T47D (cell line): ENCODE data around the gene BCL11A.

Experiments
- DNase-seq, 2 experiments: peaks; one replicate each; pipeline versions ENCODE4 v3.0.0 to v3.0.0-alpha.2; 2011 to 2012; ENCODE audit warnings: low read depth in 1 of 2, low spot score in 1 of 2
- JUND ChIP-seq: IDR thresholded peaks from 2 replicates; pipeline ENCODE4 v1.6.1; 2012; ENCODE audit warnings: low read depth
- in situ Hi-C: cut with HindIII; loops from 2 replicates; pipeline ENCODE4 v1.10.0; 2016; ENCODE audit warnings: low sequenced_read_pairs, low pct_unique_long_range_greater_than_20kb

Gene BCL11A

DNA sequence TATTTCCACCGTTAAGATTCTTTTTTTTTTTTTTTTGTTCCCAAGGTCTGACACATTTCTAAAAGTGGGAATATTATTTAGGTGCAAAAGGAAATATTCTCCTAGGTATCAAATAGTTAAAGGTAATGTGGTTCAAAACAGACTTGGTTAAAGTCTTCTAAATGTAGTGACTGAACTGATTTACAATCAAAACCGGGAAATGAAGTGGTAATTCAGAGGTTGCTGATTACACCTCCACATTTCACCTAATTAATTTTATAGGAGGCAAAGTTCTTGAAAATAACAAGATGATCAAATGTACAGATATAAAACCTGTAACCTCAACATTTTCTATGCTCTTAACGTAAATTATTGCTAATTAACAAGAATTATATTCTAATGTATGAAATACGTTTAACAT is 5.1 kb downstream of the BCL11A start:
- no peak for TF ChIP-seq JUND
- in situ Hi-C loops: no loop called here
- DNase-seq: no peak

DNA sequence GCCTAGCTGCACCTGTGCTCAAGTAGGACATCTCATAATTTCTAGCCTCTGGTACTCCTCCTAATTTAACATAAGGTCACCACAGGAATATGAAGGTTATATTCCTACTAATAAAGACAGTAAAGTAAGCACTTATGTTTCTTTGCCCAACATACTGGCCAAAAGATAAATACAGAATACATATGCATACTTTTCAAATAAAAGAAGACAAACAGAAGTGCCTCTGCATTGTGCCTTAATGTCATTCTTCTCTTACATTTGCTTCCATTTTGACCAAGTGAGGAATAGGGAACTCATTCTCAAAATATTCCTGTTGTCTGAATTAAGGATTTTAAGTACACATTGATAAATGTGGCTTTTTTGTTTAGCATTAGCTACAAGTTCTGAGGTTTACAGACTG is 5.6 kb downstream of the BCL11A start:
- in situ Hi-C loops: no loop called here
- no peak for DNase-seq
- TF ChIP-seq JUND: no peak

- no peak for DNase-seq
- in situ Hi-C loops: no loop called here
- no peak for TF ChIP-seq JUND
Measured at GRCh38 chr2:60546756-60547420, 6.6 kb downstream of the BCL11A start.

- in situ Hi-C loops: no loop called here
- TF ChIP-seq JUND: no peak
- no peak for DNase-seq
Measured at GRCh38 chr2:60544954-60545560, 8.4 kb downstream of the BCL11A start.

- no peak for DNase-seq
- TF ChIP-seq JUND: no peak
- in situ Hi-C loops: no loop called here
Measured at GRCh38 chr2:60544062-60544461, 9.4 kb downstream of the BCL11A start.

DNA sequence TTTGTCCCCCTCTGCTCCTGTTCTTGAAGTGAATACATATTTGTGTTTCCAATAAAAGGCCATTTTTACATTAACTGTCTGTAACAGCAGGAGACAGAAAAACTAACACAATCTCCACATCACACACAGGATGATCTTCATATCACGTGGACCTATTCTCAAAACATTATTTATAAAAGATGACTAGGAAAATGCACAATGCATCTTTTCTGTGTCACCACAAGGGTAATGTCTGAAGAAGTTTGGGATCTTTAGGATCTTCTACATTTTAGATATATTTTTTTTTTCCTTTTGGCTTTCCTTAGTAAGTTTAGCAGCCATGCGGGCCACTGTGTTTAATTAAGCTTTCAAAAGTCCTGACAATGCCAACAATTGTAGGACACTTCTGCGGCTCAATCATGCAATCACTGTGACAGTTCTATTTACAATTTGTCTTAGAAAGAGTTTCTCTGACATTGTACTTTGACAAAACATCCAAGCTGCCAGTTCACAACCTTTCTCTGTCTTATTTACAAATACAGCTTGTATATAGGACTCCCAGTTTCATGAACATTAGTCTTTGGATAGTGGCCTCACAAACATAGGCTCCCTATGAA is 12.3 kb downstream of the BCL11A start:
- in situ Hi-C loops: no loop called here
- DNase-seq: no peak
- TF ChIP-seq JUND: no peak

DNA sequence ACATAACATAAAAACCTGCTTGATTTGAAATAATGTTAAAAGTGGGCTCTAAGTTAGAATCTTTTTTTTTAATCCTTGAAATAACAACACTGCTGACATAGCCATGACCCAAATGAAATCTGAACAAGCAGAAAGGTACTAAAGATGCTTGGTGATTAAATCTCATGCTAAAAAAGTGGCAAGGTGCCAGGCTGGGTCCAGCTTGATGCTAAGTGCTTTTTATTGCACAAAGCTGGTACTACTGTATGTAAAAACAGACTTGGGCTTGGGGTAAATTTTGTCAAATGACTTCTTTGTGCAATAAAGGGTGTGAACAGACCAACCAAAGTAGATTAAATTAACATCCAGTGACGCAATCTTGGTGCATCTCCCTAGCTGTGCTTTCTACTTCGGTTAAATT is 13.4 kb downstream of the BCL11A start:
- DNase-seq: no peak
- no peak for TF ChIP-seq JUND
- in situ Hi-C loops: no loop called here

DNA sequence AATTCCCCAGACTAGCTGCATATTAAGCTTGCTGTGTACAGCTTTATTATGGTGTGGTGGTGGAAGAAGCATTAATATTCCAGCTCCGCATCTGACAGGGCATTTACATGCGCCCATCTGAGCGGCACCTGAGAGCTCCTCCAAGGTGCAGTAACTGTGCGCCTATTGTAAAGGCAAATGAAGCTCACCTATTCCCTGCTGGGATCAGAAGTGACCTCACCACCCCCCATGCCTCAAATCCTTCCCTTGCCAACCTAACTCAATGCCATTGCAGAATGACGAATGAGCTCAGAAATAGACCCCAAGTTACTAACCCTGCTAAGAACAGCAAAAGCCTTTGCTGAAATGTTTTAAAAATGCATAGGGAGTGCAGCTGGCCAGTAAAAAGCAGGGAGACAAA is 14.3 kb downstream of the BCL11A start:
- in situ Hi-C loops: no loop called here
- DNase-seq: no peak
- TF ChIP-seq JUND: no peak

DNA sequence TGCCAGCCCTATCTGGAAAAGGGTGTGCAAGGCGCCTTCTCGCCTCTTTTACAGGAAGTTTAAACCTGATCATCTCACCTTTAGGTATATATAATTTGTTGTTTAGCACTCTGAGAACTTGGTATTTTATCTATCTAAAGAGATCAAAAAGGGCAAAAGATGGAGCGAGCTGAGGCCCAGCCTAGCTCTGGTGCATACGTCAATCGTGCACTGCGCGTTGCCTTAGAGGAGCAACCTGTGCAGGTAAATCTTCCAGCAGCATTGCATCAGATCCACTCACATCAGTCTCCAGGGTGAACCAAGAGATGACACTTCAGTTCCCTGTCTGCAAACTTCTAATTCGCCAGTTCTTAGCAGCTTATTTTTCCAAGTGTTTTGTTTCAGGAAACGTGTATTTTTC is 15.4 kb downstream of the BCL11A start:
- no peak for DNase-seq

DNA sequence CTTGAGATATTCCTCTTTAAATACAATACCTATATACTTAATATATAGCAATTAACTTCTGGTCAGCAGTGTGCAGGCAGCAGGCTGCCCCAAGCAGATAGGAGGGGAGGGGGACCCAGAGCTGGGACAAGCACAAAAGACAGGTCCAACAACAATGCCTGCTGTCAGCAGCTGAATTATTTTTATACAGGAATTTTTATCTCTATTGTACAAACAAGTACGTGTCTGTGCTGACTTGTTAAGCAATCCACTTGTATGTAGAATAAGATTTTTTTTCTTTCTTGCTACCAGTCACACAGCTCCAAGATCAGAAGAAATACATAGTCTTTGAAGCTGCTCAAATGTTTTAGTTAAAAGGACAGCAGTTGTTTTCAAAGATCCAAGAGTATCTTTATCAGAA is 16.7 kb downstream of the BCL11A start:
- no peak for DNase-seq
- TF ChIP-seq JUND: no peak
- in situ Hi-C loops: no loop called here

More for the DNA sequence above, 15.4 kb downstream of the BCL11A start:
- in situ Hi-C loops: no loop called here
- TF ChIP-seq JUND: no peak

DNA sequence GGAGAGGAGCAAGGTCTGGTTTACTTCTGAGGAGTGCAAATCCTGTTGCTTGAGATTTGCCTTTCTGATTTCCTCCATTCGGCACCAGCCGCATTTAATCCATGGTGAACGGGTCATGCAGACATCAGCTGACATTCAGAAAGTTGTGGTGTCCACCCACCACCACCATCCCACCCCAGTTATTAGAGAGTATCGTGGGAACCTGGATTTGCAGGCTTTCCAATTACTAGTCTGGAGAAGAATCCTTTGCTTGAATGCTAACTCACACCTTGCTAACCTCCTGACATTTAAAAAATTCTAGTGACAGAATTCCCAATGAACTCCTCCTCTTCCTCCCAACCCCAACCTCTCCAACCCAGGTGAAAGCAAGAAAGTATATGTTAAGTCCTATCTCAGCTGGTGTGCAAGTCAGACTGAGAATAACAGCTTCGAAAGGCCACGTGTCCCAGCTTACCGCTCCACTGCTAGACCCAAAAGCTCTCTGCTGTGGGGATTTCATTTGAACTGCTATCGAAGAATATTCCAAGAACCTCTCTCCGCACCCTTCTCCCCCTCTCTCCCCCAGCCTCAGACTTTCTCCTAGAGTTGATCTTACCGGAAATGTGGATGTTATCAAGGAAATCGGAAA is 17.7 kb downstream of the BCL11A start:
- DNase-seq: no peak
- no peak for TF ChIP-seq JUND
- in situ Hi-C loops: no loop called here

DNA sequence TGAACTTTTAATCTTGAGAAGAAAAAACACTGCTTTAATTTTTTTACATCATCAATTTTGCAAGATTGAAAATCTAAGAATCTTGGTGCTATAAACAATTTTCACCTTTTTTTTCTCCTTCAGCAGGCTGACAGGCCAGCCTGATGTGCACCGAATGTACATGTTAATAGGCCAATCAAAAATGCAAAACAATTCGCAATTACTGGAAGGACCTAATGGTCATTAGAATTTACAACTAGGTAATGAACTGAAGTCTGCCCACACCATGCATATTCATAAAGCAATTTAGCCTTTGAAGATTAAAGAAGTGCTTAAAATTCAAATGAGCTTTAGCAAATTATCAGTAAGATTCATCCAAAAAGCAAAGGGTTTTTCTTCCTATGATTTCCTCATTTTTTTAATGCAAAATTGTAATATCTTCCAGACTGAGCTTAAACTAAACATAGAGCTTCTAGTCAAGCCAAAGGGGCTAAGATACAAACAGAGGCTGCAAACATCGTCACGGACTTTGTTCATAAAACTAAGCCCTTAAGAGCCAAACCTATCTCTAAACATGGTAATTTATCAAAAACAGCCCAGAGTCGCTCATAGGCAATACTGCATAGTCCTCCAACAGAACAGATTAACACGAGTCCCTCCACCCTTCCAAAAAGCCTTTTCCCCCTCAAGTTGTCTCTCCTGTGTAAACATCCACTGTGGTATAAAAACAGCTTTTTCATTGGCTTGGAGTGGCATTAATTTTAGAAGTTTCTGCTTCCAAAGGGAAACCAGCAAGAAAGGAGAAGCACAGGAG is 18.4 kb downstream of the BCL11A start:
- in situ Hi-C loops: no loop called here
- TF ChIP-seq JUND: no peak
- no peak for DNase-seq
